IMR-90 (cell line): ENCODE measurements around the gene CCDC171. TPM values are rescaled to one million over a fixed set of nuclear protein-coding genes. Genes with fewer than 3 reads are reported as not detected.

Experiments used
- ATAC-seq: fragments of 200-7000 bp; cut with Tn5 transposase; 2 replicates; pipeline ENCODE4 v1.9.1; 2020; ENCODE audit warnings: low read depth, mild to moderate bottlenecking, moderate library complexity
- BruUV-seq: library from RNA; stranded (reverse); fragments of 400-500 nt; replicated peaks from 2 replicates; lab custom pipeline; 2021; lab: Mats Ljungman, UMichigan
- CTCF ChIA-PET: fragments of 300-600 bp; formaldehyde crosslinking; extraction: SDS; loops from one replicate; lab custom pipeline; 2021; ENCODE audit warnings: antibody characterized with exemption; lab: Yijun Ruan, JAX
- POLR2A ChIA-PET: fragments of 300-600 bp; sonication (Branson Sonifier 250); formaldehyde crosslinking; loops from one replicate; lab custom pipeline; 2022; ENCODE audit warnings: antibody characterized with exemption; ENCODE audit not compliant: unreplicated experiment; lab: Charles Lee
- DNase-seq: peaks from one replicate; pipeline ENCODE4 v3.0.0; 2013
- H2AFZ ChIP-seq: replicated peaks from 2 replicates; pipeline ENCODE3; 2013; ENCODE audit warnings: low read length, mild to moderate bottlenecking; ENCODE audit not compliant: poor library complexity
- H2AK5ac ChIP-seq: 2 replicates; pipeline ENCODE4 v1.6.1; 2013; ENCODE audit warnings: low read depth, low read length, inconsistent platforms
- H2AK9ac ChIP-seq: replicated peaks from 2 replicates; pipeline ENCODE3; 2013; ENCODE audit warnings: mild to moderate bottlenecking, low read depth, low read length, moderate library complexity; ENCODE audit not compliant: poor library complexity
- H2BK120ac ChIP-seq: 2 replicates; pipeline ENCODE4 v1.6.1; 2013; ENCODE audit warnings: low read depth, low read length, inconsistent platforms
- H2BK15ac ChIP-seq: 3 replicates; pipeline ENCODE4 v1.6.1; 2013; ENCODE audit warnings: low read depth, low read length, inconsistent platforms
- H2BK20ac ChIP-seq: 2 replicates; pipeline ENCODE4 v1.6.1; 2013; ENCODE audit warnings: low read depth, mild to moderate bottlenecking, inconsistent platforms, low read length, moderate library complexity
- H2BK5ac ChIP-seq: 2 replicates; pipeline ENCODE4 v1.6.1; 2013; ENCODE audit warnings: mild to moderate bottlenecking, low read depth, low read length, inconsistent platforms; ENCODE audit not compliant: poor library complexity, severe bottlenecking
- H3K14ac ChIP-seq: replicated peaks from 2 replicates; pipeline ENCODE4 v1.6.1; 2013; ENCODE audit warnings: low read depth, low read length, inconsistent platforms
- H3K18ac ChIP-seq: 2 replicates; pipeline ENCODE4 v1.6.1; 2013; ENCODE audit warnings: low read depth, low read length, control low read depth
- H3K23ac ChIP-seq: 2 replicates; pipeline ENCODE4 v1.6.1; 2013; ENCODE audit warnings: low read depth, low read length, inconsistent platforms
- H3K27ac ChIP-seq: 2 replicates; pipeline ENCODE4 v1.5.1; 2013; ENCODE audit warnings: mild to moderate bottlenecking, control low read depth, low read length; ENCODE audit not compliant: insufficient read depth
- H3K27me3 ChIP-seq: 2 replicates; pipeline ENCODE4 v1.6.1; 2013; ENCODE audit warnings: low read length; ENCODE audit not compliant: control insufficient read depth, insufficient read depth
- H3K36me3 ChIP-seq: 2 replicates; pipeline ENCODE4 v1.6.1; 2013; ENCODE audit warnings: low read length, mixed read lengths; ENCODE audit not compliant: control insufficient read depth, insufficient read depth
- H3K4ac ChIP-seq: 2 replicates; pipeline ENCODE4 v1.6.1; 2013; ENCODE audit warnings: low read depth, low read length, inconsistent platforms
- H3K4me1 ChIP-seq: 2 replicates; pipeline ENCODE4 v1.6.1; 2013; ENCODE audit warnings: low read length, mixed read lengths; ENCODE audit not compliant: control insufficient read depth, insufficient read depth
- H3K4me2 ChIP-seq: 2 replicates; pipeline ENCODE4 v1.6.1; 2013; ENCODE audit warnings: low read depth, mild to moderate bottlenecking, control low read depth, low read length, moderate library complexity
- H3K4me3 ChIP-seq: 2 replicates; pipeline ENCODE4 v1.5.1; 2013; ENCODE audit warnings: low read depth, mild to moderate bottlenecking, control low read depth, low read length, moderate library complexity; ENCODE audit not compliant: insufficient read depth
- H3K56ac ChIP-seq: 2 replicates; pipeline ENCODE4 v1.6.1; 2013; ENCODE audit warnings: low read length, inconsistent platforms; ENCODE audit not compliant: insufficient read depth; ENCODE audit errors: extremely low read depth
- H3K79me1 ChIP-seq, 2 experiments: 2 replicates each; pipeline ENCODE4 v1.6.1; 2013; ENCODE audit warnings: low read length in 2 of 2, inconsistent platforms in 1 of 2, low read depth in 1 of 2
- H3K9ac ChIP-seq: 2 replicates; pipeline ENCODE4 v1.6.1; 2013; ENCODE audit warnings: low read depth, low read length, control low read depth
- H3K9me1 ChIP-seq: 2 replicates; pipeline ENCODE4 v1.6.1; 2013; ENCODE audit warnings: low read length, inconsistent platforms; ENCODE audit not compliant: insufficient read depth
- H3K9me3 ChIP-seq: 2 replicates; pipeline ENCODE4 v1.6.1; 2013; ENCODE audit warnings: low read length; ENCODE audit not compliant: control insufficient read depth, insufficient read depth
- H4K20me1 ChIP-seq: 2 replicates; pipeline ENCODE4 v1.6.1; 2013; ENCODE audit warnings: low read length, inconsistent platforms; ENCODE audit not compliant: insufficient read depth
- H4K5ac ChIP-seq: 2 replicates; pipeline ENCODE4 v1.6.1; 2013; ENCODE audit warnings: mild to moderate bottlenecking, low read depth, low read length, control low read depth
- H4K8ac ChIP-seq, 2 experiments: 2 replicates each; pipeline ENCODE4 v1.6.1; 2013; ENCODE audit warnings: low read depth in 2 of 2, low read length in 2 of 2, control low read depth in 1 of 2, inconsistent platforms in 1 of 2
- H4K91ac ChIP-seq: 2 replicates; pipeline ENCODE4 v1.6.1; 2013; ENCODE audit warnings: low read depth, low read length, inconsistent platforms; ENCODE audit not compliant: insufficient read depth
- CEBPB ChIP-seq: IDR thresholded peaks from 2 replicates; pipeline ENCODE4 v1.6.1; 2012; ENCODE audit warnings: low read depth, low read length, improper control_type of control experiment
- CHD1 ChIP-seq: IDR thresholded peaks from 2 replicates; pipeline ENCODE4 v1.6.1; 2012; ENCODE audit warnings: low read depth, low read length, improper control_type of control experiment
- MAFK ChIP-seq: IDR thresholded peaks from 2 replicates; pipeline ENCODE4 v1.6.1; 2012; ENCODE audit warnings: low read depth, low read length, improper control_type of control experiment
- MXI1 ChIP-seq: IDR thresholded peaks from 2 replicates; pipeline ENCODE4 v1.6.1; 2012; ENCODE audit warnings: low read depth, mild to moderate bottlenecking, low read length, moderate library complexity, borderline replicate concordance
- RCOR1 ChIP-seq: IDR thresholded peaks from 2 replicates; pipeline ENCODE4 v1.6.1; 2012; ENCODE audit warnings: mild to moderate bottlenecking, low read length, improper control_type of control experiment; ENCODE audit not compliant: insufficient replicate concordance
- SMC3 ChIP-seq: fragments of 150-350 bp; IDR thresholded peaks from 2 replicates; pipeline ENCODE4 v1.6.1; 2016; ENCODE audit warnings: low read depth, mild to moderate bottlenecking, antibody characterized with exemption, low read length, moderate library complexity
- USF2 ChIP-seq: fragments of 150-350 bp; IDR thresholded peaks from 2 replicates; pipeline ENCODE4 v1.6.1; 2017; ENCODE audit warnings: mild to moderate bottlenecking, antibody characterized with exemption, low read length, low read depth
- WGBS, 2 experiments: methylation state at CpG; one replicate each; pipeline versions ENCODE4 v1.1.5 to v1.1.7; 2013; ENCODE audit warnings: missing lambda C conversion rate in 2 of 2; ENCODE audit not compliant: insufficient read length in 1 of 2; ENCODE audit errors: extremely low coverage in 2 of 2; 5-methylcytosine and 5-hydroxymethylcytosine counted together
- dilution Hi-C: fragments of 300-500 bp; cut with HindIII; formaldehyde crosslinking; loops from one replicate; pipeline ENCODE4 v1.14.3; 2018; ENCODE audit warnings: low sequenced_read_pairs; ENCODE audit not compliant: unreplicated experiment
- in situ Hi-C: fragments of 300-500 bp; cut with MboI; formaldehyde crosslinking; loops from 3 replicates; pipeline ENCODE4 v1.14.3; 2019; ENCODE audit warnings: low sequenced_read_pairs, inconsistent platforms, mixed read lengths
- intact Hi-C: fragments of 100-400 bp; cut with micrococcal nuclease; formaldehyde crosslinking; loops from 2 replicates; pipeline ENCODE4 v1.10.0; 2022
- polyA plus RNA-seq, 3 experiments: library from polyadenylated mRNA; depleted of rRNA; stranded (reverse); fragments of >200 nt; gene quantifications; 2 replicates each; pipeline ENCODE4 v1.2.3, GENCODE V29; 2012; ENCODE audit warnings: low replicate concordance in 1 of 3
- total RNA-seq: library from RNA; depleted of rRNA; stranded (reverse); fragments of >200 nt; gene quantifications from 2 replicates; pipeline ENCODE4 v1.2.3, GENCODE V29; 2012

The CCDC171 gene
- total and polyA plus RNA-seq, 2 of the 4 experiments (the other 2 are of a cell fraction): 0.63 to 2.2 TPM

GRCh38 chr9:15741015-15741414 is 188.2 kb downstream of the CCDC171 start:
- no peaks in the 10 kb centered on the region; the same call in 1 of the 2 replicates for H3K9me1 ChIP-seq
- ChIA-PET CTCF (no interaction called here), POLR2A (no interaction called here)
- no peak overlapping the region for H4K5ac ChIP-seq
- H2BK15ac ChIP-seq: no peak overlapping the region
- no peak overlapping the region for H2AK5ac ChIP-seq
- intact Hi-C loops: no loop called here
- no peak overlapping the region for H2BK5ac ChIP-seq
- H3K4me2 ChIP-seq: no peak overlapping the region
- TF ChIP-seq USF2: no peak
- peak; percentile 80 for TF ChIP-seq CEBPB
- TF ChIP-seq SMC3: no peak
- no peak for TF ChIP-seq CHD1
- no peak for TF ChIP-seq MXI1
- no peak for TF ChIP-seq MAFK
- no peak for TF ChIP-seq RCOR1
- dilution Hi-C loops: no loop called here
- no peak overlapping the region for H3K56ac ChIP-seq
- WGBS, 2 experiments: no CpG with 5 or more reads among the region's 2 CpGs
- H3K27me3 ChIP-seq: no peaks in the 10 kb centered on the region
- H2BK20ac ChIP-seq: no peak overlapping the region
- H3K9me3 ChIP-seq: no peaks in the 10 kb centered on the region
- H3K36me3 ChIP-seq: no peaks in the 10 kb centered on the region
- no peaks in the 10 kb centered on the region for H4K20me1 ChIP-seq
- no peak overlapping the region for H2AK9ac ChIP-seq
- H3K23ac ChIP-seq: no peak overlapping the region
- H3K27ac ChIP-seq: no peak overlapping the region
- ATAC-seq (no peak), DNase-seq (no peak)
- in situ Hi-C loops: no loop called here
- BruUV-seq: no TSS peak
- no peak overlapping the region for H3K4ac ChIP-seq
- H2AFZ ChIP-seq: no peak overlapping the region
- no peak overlapping the region for H4K91ac ChIP-seq
- H3K4me3 ChIP-seq: no peak overlapping the region
- no peak overlapping the region for H3K18ac ChIP-seq
- H3K14ac ChIP-seq: no peak overlapping the region
- no peaks in the 10 kb centered on the region for H3K79me1 ChIP-seq
- H2BK120ac ChIP-seq: no peak overlapping the region
- 0 out of 2 replicates have a peak, but pooled peaks cover 1% of the 10 kb centered on the region for H3K4me1 ChIP-seq
- H3K9ac ChIP-seq: no peak overlapping the region
- H4K8ac ChIP-seq: no peak overlapping the region
